IMR-90 (cell line): ENCODE measurements around the gene AK1.

Experiments used
- CEBPB ChIP-seq: IDR thresholded peaks from 2 replicates; pipeline ENCODE4 v1.6.1; 2012; ENCODE audit warnings: low read depth, low read length, improper control_type of control experiment
- CTCF ChIP-seq: conservative IDR thresholded peaks from 2 replicates; pipeline ENCODE4 v1.5.1; 2012; ENCODE audit warnings: mild to moderate bottlenecking, low read depth, low read length, improper control_type of control experiment
- ELK1 ChIP-seq: fragments of 150-350 bp; IDR thresholded peaks from 2 replicates; pipeline ENCODE4 v1.6.1; 2016; ENCODE audit warnings: low read depth, mild to moderate bottlenecking, low read length, moderate library complexity, borderline replicate concordance
- FOS ChIP-seq: fragments of 150-350 bp; IDR thresholded peaks from 2 replicates; pipeline ENCODE4 v1.6.1; 2016; ENCODE audit warnings: low read depth, low read length
- MAFK ChIP-seq: IDR thresholded peaks from 2 replicates; pipeline ENCODE4 v1.6.1; 2012; ENCODE audit warnings: low read depth, low read length, improper control_type of control experiment
- POLR2A ChIP-seq: IDR thresholded peaks from 2 replicates; pipeline ENCODE4 v1.6.1; 2012; ENCODE audit warnings: mild to moderate bottlenecking, low read depth, low read length
- RAD21 ChIP-seq: IDR thresholded peaks from 2 replicates; pipeline ENCODE4 v1.6.1; 2012; ENCODE audit warnings: low read length, improper control_type of control experiment
- RCOR1 ChIP-seq: IDR thresholded peaks from 2 replicates; pipeline ENCODE4 v1.6.1; 2012; ENCODE audit warnings: mild to moderate bottlenecking, low read length, improper control_type of control experiment; ENCODE audit not compliant: insufficient replicate concordance
- RFX5 ChIP-seq: IDR thresholded peaks from 2 replicates; pipeline ENCODE4 v1.8.0; 2012; ENCODE audit warnings: low read depth, mild to moderate bottlenecking, low read length, moderate library complexity
- USF2 ChIP-seq: fragments of 150-350 bp; IDR thresholded peaks from 2 replicates; pipeline ENCODE4 v1.6.1; 2017; ENCODE audit warnings: mild to moderate bottlenecking, antibody characterized with exemption, low read length, low read depth

- TF ChIP-seq CEBPB: no peak
- no peak for TF ChIP-seq CTCF
- no peak for TF ChIP-seq RAD21
- TF ChIP-seq USF2: no peak
- TF ChIP-seq POLR2A: no peak
- no peak for TF ChIP-seq ELK1
- no peak for TF ChIP-seq FOS
- TF ChIP-seq RCOR1: no peak
- no peak for TF ChIP-seq RFX5
- TF ChIP-seq MAFK: no peak
Measured at GRCh38 chr9:127817881-127818434, 59.5 kb downstream of the AK1 start.
